ENCODE results near the gene CCDC88C. TPM values are rescaled to one million over a fixed set of nuclear protein-coding genes. Genes with fewer than 3 reads are reported as not detected.

Gene CCDC88C
- total and polyA plus RNA-seq, 2 donors (not counting 3 experiments of a cell fraction or from before 2014, with no cell fraction given): 11.4 to 52.1 TPM

GRCh38 chr14:91295276-91295845 is 122.3 kb downstream of the CCDC88C start:
- TF ChIP-seq EZH2 (IDR thresholded peaks at IDR 0.05; ENCODE audit: borderline replicate concordance, low read depth, low read length, severe bottlenecking) (no peak), MYC (IDR thresholded peaks at IDR 0.05; ENCODE audit: low read depth, low read length) (no peak), FOS (IDR thresholded peaks at IDR 0.05; ENCODE audit: borderline replicate concordance, insufficient read depth, low read length) (no peak), JUN (IDR thresholded peaks at IDR 0.05; ENCODE audit: borderline replicate concordance, insufficient read depth, insufficient read length, low read depth) (no peak), MAX (IDR thresholded peaks at IDR 0.05; ENCODE audit: insufficient read depth, insufficient read length) (no peak), GATA2 (IDR thresholded peaks at IDR 0.05; ENCODE audit: insufficient read depth, insufficient read length, low read depth, low read length) (no peak), POLR2A (IDR thresholded peaks at IDR 0.05; ENCODE audit: low read depth, low read length) (no peak), POLR2AphosphoS5 (IDR thresholded peaks at IDR 0.05; ENCODE audit: insufficient read depth, low read depth, low read length) (no peak), CTCF (IDR thresholded peaks at IDR 0.05; ENCODE audit: extremely low read depth in 1 of 2, insufficient read depth in 1 of 2, low read depth in 1 of 2, low read length in 2 of 2) (no peak)
- no TSS peak for BruUV-seq (replicated peaks)
- H4K20me1 ChIP-seq (replicated peaks; ENCODE audit: control insufficient read depth, extremely low read depth, insufficient read depth, low read length): no peaks in the 10 kb centered on the region
- no peak overlapping the region for H3K9ac ChIP-seq (replicated peaks; ENCODE audit: extremely low read depth, insufficient read depth, low read length)
- DNase-seq (ENCODE audit: low read depth, low spot score) (no peak), FAIRE-seq (no peak)
- H3K27me3 ChIP-seq (ENCODE audit: control insufficient read depth in 2 of 2, insufficient read depth in 2 of 2, low read length in 2 of 2): no peaks in the 10 kb centered on the region
- peaks cover 3 to 41% of the 10 kb centered on the region in 2 experiments for H3K36me3 ChIP-seq (ENCODE audit: control insufficient read depth in 2 of 2, extremely low read depth in 1 of 2, insufficient read depth in 2 of 2, low read length in 2 of 2)
- H3K79me2 ChIP-seq (ENCODE audit: control insufficient read depth, insufficient read depth, low read length): no peaks in the 10 kb centered on the region
- H3K27ac ChIP-seq (ENCODE audit: insufficient read depth, low read depth, low read length): no peak overlapping the region
- no peaks in the 10 kb centered on the region for H3K4me1 ChIP-seq (ENCODE audit: control insufficient read depth, extremely low read depth, insufficient read depth, low read length)
- no peak overlapping the region for H2AFZ ChIP-seq (ENCODE audit: low read depth, low read length)
- dilution Hi-C loops (cut with MboI; ENCODE audit: extremely low pct_ligation_motif_present, low sequenced_read_pairs) (loop anchor here (25.0 kb wide), 1 partner anchor 383 kb away; no protein-coding TSS in a partner anchor), intact Hi-C loops (cut with micrococcal nuclease) (no loop called here)
- no peaks in the 10 kb centered on the region for H3K9me1 ChIP-seq (replicated peaks; ENCODE audit: control insufficient read depth, extremely low read depth, insufficient read depth, low read length)
- ChIA-PET CTCF (no interaction called here), POLR2A (no interaction called here)
- H3K4me2 ChIP-seq (ENCODE audit: insufficient read depth, low read length): no peak overlapping the region
- no peak overlapping the region for H3K4me3 ChIP-seq (replicated peaks in 1 of 3; ENCODE audit: insufficient read depth in 1 of 3, low read depth in 1 of 3, low read length in 3 of 3)
- no peaks in the 10 kb centered on the region for H3K9me3 ChIP-seq (replicated peaks; ENCODE audit: control insufficient read depth, insufficient read depth, low read length)

Measured in endothelial cell of umbilical vein (primary cell).